Stimulated activated CD4-positive, alpha-beta T cell treated with anti-CD3 and anti-CD28 coated beads, TNF-alpha, amount 100 ng/mL, for 48 hours (primary cell): ENCODE measurements around the gene DDO.

Experiments
- DNase-seq, 3 donors: peaks; one replicate each; pipeline ENCODE4 v3.0.0-alpha.2; 2020; ENCODE audit warnings: low read depth in 3 of 3

The DDO gene

GRCh38 chr6:110415086-110415916 lies at the start of gene DDO:
Gene DDO, minus strand, starts transcription at chr6:110415575. Its CDS starts 2,113 bp downstream, at chr6:110413462.
- no peak for DNase-seq

GRCh38 chr6:110462884-110463481 lies 47.6 kb upstream of the DDO start:
- no peak for DNase-seq

- no peak for DNase-seq
Measured at GRCh38 chr6:110461376-110461775, 46.0 kb upstream of the DDO start.

GRCh38 chr6:110459137-110459536 lies 43.8 kb upstream of the DDO start:
- no peak for DNase-seq

GRCh38 chr6:110458476-110458875 lies 43.1 kb upstream of the DDO start:
- DNase-seq, result no peak

- peak in 1 of 3 donors; percentile 14 for DNase-seq
Measured at GRCh38 chr6:110457567-110458175, 42.3 kb upstream of the DDO start.

- DNase-seq, result no peak
Measured at GRCh38 chr6:110456694-110457093, 41.3 kb upstream of the DDO start.

- DNase-seq, result no peak
Measured at GRCh38 chr6:110449541-110449895, 34.1 kb upstream of the DDO start.

- DNase-seq, result no peak
Measured at GRCh38 chr6:110448846-110449540, 33.6 kb upstream of the DDO start.

- DNase-seq, result no peak
Measured at GRCh38 chr6:110447761-110448160, 32.4 kb upstream of the DDO start.

- no peak for DNase-seq
Measured at GRCh38 chr6:110446405-110446804, 31.0 kb upstream of the DDO start.

GRCh38 chr6:110440026-110440425 lies 24.7 kb upstream of the DDO start:
- DNase-seq, result no peak

GRCh38 chr6:110439356-110439755 lies 24.0 kb upstream of the DDO start:
- DNase-seq, result no peak

GRCh38 chr6:110434961-110435602 lies 19.7 kb upstream of the DDO start:
- no peak for DNase-seq

- no peak for DNase-seq
Measured at GRCh38 chr6:110432285-110432900, 17.0 kb upstream of the DDO start.

- no peak for DNase-seq
Measured at GRCh38 chr6:110430741-110431140, 15.4 kb upstream of the DDO start.

GRCh38 chr6:110430236-110430635 lies 14.9 kb upstream of the DDO start:
- no peak for DNase-seq

- no peak for DNase-seq
Measured at GRCh38 chr6:110428153-110428552, 12.8 kb upstream of the DDO start.

- DNase-seq, result no peak
Measured at GRCh38 chr6:110425816-110426215, 10.4 kb upstream of the DDO start.

GRCh38 chr6:110422444-110422822 lies 7.1 kb upstream of the DDO start:
- DNase-seq, result no peak

- no peak for DNase-seq
Measured at GRCh38 chr6:110421749-110422443, 6.5 kb upstream of the DDO start.
